Esophagus squamous epithelium (tissue), 4 donors: Measurements from ENCODE around the gene CTR9.

Experiments used
- POLR2A ChIP-seq, 4 donors: fragments of 450-650 bp; IDR thresholded peaks; one replicate each; pipeline ENCODE4 v1.6.1; 2017; ENCODE audit warnings: antibody characterized with exemption in 4 of 4, mild to moderate bottlenecking in 4 of 4, moderate library complexity in 3 of 4
- TF ChIP-seq, protein P1 (sequence below), 6 experiments: fragments of 450-650 bp in 4 of 6; fragments of 200-600 bp in 2 of 6; sonication (generic) in 2 of 6; IDR thresholded peaks; one replicate each; pipeline ENCODE4 v1.5.1; 2016 to 2019; ENCODE audit warnings: antibody characterized with exemption in 6 of 6, mild to moderate bottlenecking in 4 of 6, moderate library complexity in 4 of 6

DNA sequence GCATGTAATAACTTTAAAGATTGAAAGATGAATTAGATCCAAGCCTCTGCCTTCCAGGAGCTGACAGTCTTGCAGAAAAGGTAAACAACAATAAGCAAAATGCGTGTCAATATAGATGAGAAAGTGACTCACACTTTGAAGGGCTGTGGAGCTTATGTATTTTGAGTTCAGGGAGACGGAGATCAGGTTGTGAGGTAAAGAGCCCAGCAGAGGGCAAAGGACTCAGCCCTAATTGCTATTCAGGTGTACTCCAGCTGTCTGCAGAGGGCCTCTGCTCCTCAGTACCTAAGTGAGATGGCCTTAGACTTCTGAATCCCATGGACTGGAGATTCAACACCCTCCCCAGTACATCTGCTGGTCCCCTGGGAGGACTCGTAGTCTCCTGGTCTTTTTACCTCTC is 22.9 kb upstream of the CTR9 start:
- TF ChIP-seq, protein P1, sequence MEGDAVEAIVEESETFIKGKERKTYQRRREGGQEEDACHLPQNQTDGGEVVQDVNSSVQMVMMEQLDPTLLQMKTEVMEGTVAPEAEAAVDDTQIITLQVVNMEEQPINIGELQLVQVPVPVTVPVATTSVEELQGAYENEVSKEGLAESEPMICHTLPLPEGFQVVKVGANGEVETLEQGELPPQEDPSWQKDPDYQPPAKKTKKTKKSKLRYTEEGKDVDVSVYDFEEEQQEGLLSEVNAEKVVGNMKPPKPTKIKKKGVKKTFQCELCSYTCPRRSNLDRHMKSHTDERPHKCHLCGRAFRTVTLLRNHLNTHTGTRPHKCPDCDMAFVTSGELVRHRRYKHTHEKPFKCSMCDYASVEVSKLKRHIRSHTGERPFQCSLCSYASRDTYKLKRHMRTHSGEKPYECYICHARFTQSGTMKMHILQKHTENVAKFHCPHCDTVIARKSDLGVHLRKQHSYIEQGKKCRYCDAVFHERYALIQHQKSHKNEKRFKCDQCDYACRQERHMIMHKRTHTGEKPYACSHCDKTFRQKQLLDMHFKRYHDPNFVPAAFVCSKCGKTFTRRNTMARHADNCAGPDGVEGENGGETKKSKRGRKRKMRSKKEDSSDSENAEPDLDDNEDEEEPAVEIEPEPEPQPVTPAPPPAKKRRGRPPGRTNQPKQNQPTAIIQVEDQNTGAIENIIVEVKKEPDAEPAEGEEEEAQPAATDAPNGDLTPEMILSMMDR (IDR thresholded peaks at IDR 0.05): no peak
- no peak for TF ChIP-seq POLR2A (IDR thresholded peaks at IDR 0.05)
